HEK293T (cell line): ENCODE data around the gene RB1.

Source experiments
- CTCF ChIA-PET: fragments of 350-600 bp; formaldehyde crosslinking; extraction: SDS; loops from one replicate; lab custom pipeline; 2021; ENCODE audit warnings: antibody characterized with exemption, inconsistent platforms; lab: Yijun Ruan, JAX
- POLR2A ChIA-PET: fragments of 350-600 bp; formaldehyde crosslinking; extraction: SDS; loops from one replicate; lab custom pipeline; 2020; ENCODE audit warnings: antibody characterized with exemption, inconsistent platforms; lab: Yijun Ruan, JAX
- DNase-seq: peaks from one replicate; pipeline ENCODE4 v3.0.0; 2012; ENCODE audit warnings: mixed read lengths; ENCODE audit errors: extremely low spot score
- ARNT ChIP-seq: fragments of 450-650 bp; IDR thresholded peaks from 2 replicates; pipeline ENCODE4 v1.6.1; 2017; ENCODE audit warnings: mild to moderate bottlenecking
- BHLHE40 ChIP-seq: fragments of 450-650 bp; IDR thresholded peaks from 2 replicates; pipeline ENCODE4 v1.6.1; 2016; ENCODE audit warnings: mild to moderate bottlenecking, moderate library complexity, borderline replicate concordance
- CTBP1 ChIP-seq: fragments of 450-650 bp; IDR thresholded peaks from 2 replicates; pipeline ENCODE4 v1.6.1; 2016; ENCODE audit warnings: borderline replicate concordance
- ELF4 ChIP-seq: fragments of 450-650 bp; IDR thresholded peaks from 2 replicates; pipeline ENCODE4 v1.6.1; 2017; ENCODE audit warnings: antibody characterized with exemption
- FOXA1 ChIP-seq: fragments of 450-650 bp; IDR thresholded peaks from 2 replicates; pipeline ENCODE4 v1.6.1; 2016; ENCODE audit warnings: mild to moderate bottlenecking
- FOXK2 ChIP-seq: fragments of 450-650 bp; IDR thresholded peaks from 2 replicates; pipeline ENCODE4 v1.6.1; 2016; ENCODE audit warnings: mild to moderate bottlenecking
- FOXM1 ChIP-seq: fragments of 450-650 bp; IDR thresholded peaks from 2 replicates; pipeline ENCODE4 v1.6.1; 2017; ENCODE audit warnings: mild to moderate bottlenecking, borderline replicate concordance
- HDGF ChIP-seq: fragments of 450-650 bp; IDR thresholded peaks from 2 replicates; pipeline ENCODE4 v1.6.1; 2017; ENCODE audit warnings: antibody characterized with exemption, borderline replicate concordance
- L3MBTL2 ChIP-seq: fragments of 450-650 bp; conservative IDR thresholded peaks from 2 replicates; pipeline ENCODE4 v1.6.1; 2016; ENCODE audit warnings: mild to moderate bottlenecking
- LEF1 ChIP-seq: fragments of 450-650 bp; IDR thresholded peaks from 2 replicates; pipeline ENCODE4 v1.6.1; 2017; ENCODE audit warnings: mild to moderate bottlenecking, borderline replicate concordance
- NFRKB ChIP-seq: fragments of 450-650 bp; IDR thresholded peaks from 2 replicates; pipeline ENCODE4 v1.6.1; 2016; ENCODE audit warnings: mild to moderate bottlenecking, moderate library complexity
- PKNOX1 ChIP-seq: fragments of 450-650 bp; IDR thresholded peaks from 2 replicates; pipeline ENCODE4 v1.6.1; 2016
- SP1 ChIP-seq: fragments of 450-650 bp; IDR thresholded peaks from 2 replicates; pipeline ENCODE4 v1.6.1; 2017
- SUZ12 ChIP-seq: fragments of 450-650 bp; IDR thresholded peaks from 2 replicates; pipeline ENCODE4 v1.6.1; 2016; ENCODE audit warnings: mild to moderate bottlenecking
- TARDBP ChIP-seq: fragments of 450-650 bp; IDR thresholded peaks from 2 replicates; pipeline ENCODE4 v1.6.1; 2016
- ZNF384 ChIP-seq: fragments of 450-650 bp; IDR thresholded peaks from 2 replicates; pipeline ENCODE4 v1.6.1; 2016

RB1 gene

GRCh38 chr13:48266701-48267639 is 36.6 kb upstream of the RB1 start:
- TF ChIP-seq ZNF384 (no peak), FOXM1 (no peak), ELF4 (no peak), PKNOX1 (no peak), FOXK2 (no peak), HDGF (no peak), BHLHE40 (no peak), TARDBP (no peak), FOXA1 (no peak)
- ChIA-PET POLR2A (no interaction called here), CTCF (no interaction called here)
- no peak for DNase-seq

- no peak for TF ChIP-seq FOXM1
- TF ChIP-seq NFRKB = no peak
- no peak for TF ChIP-seq SP1
- no peak for TF ChIP-seq ELF4
- no peak for TF ChIP-seq CTBP1
- no peak for TF ChIP-seq ARNT
- no peak for TF ChIP-seq FOXA1
- TF ChIP-seq HDGF = no peak
- no peak for TF ChIP-seq SUZ12
- no peak for TF ChIP-seq FOXK2
- TF ChIP-seq TARDBP = no peak
- TF ChIP-seq BHLHE40 = no peak
- TF ChIP-seq L3MBTL2 = no peak
- TF ChIP-seq PKNOX1 = no peak
- TF ChIP-seq LEF1 = no peak
- no peak for TF ChIP-seq ZNF384
Measured at GRCh38 chr13:48268019-48268418, 35.5 kb upstream of the RB1 start.

GRCh38 chr13:48273346-48273745 is 30.2 kb upstream of the RB1 start:
- no peak for DNase-seq
- TF ChIP-seq SUZ12 (no peak), BHLHE40 (no peak), TARDBP (no peak), LEF1 (no peak), HDGF (no peak), CTBP1 (no peak)
- CTCF ChIA-PET = no interaction called here
- POLR2A ChIA-PET = no interaction called here

More at GRCh38 chr13:48268019-48268418, 35.5 kb upstream of the RB1 start:
- ChIA-PET POLR2A (no interaction called here), CTCF (no interaction called here)
- DNase-seq = no peak

GRCh38 chr13:48275507-48275906 is 28.0 kb upstream of the RB1 start:
- CTCF ChIA-PET = no interaction called here
- no peak for DNase-seq
- POLR2A ChIA-PET = no interaction called here
- TF ChIP-seq FOXA1 = no peak
- TF ChIP-seq NFRKB = no peak
- no peak for TF ChIP-seq TARDBP
- no peak for TF ChIP-seq PKNOX1
- TF ChIP-seq ELF4 = no peak
- no peak for TF ChIP-seq FOXM1
- no peak for TF ChIP-seq SP1
- TF ChIP-seq ZNF384 = no peak
- no peak for TF ChIP-seq L3MBTL2
- TF ChIP-seq FOXK2 = no peak
- TF ChIP-seq BHLHE40 = no peak

GRCh38 chr13:48278806-48279205 is 24.7 kb upstream of the RB1 start:
- no peak for TF ChIP-seq BHLHE40
- no peak for TF ChIP-seq HDGF
- CTCF ChIA-PET = no interaction called here
- POLR2A ChIA-PET = no interaction called here
- DNase-seq = no peak

- ChIA-PET POLR2A (no interaction called here), CTCF (no interaction called here)
- no peak for DNase-seq
- no peak for TF ChIP-seq ZNF384
- TF ChIP-seq FOXK2 = no peak
- no peak for TF ChIP-seq NFRKB
- TF ChIP-seq PKNOX1 = no peak
- no peak for TF ChIP-seq BHLHE40
- no peak for TF ChIP-seq LEF1
- no peak for TF ChIP-seq ELF4
- TF ChIP-seq L3MBTL2 = no peak
- TF ChIP-seq FOXA1 = no peak
- no peak for TF ChIP-seq SUZ12
Measured at GRCh38 chr13:48281556-48281955, 22.0 kb upstream of the RB1 start.
